Right atrium auricular region (tissue), 2 donors: ENCODE data around the gene RAB15. TPM values are rescaled to one million over a fixed set of nuclear protein-coding genes. Genes with fewer than 3 reads are reported as not detected.

Experiments used
- DNase-seq: peaks from one replicate; pipeline ENCODE4 v3.0.0-alpha.2; 2019; ENCODE audit warnings: low spot score
- H3K27ac ChIP-seq, 2 donors: fragments of 200-600 bp; sonication (generic); 1 replicate in 1 of 2; 2 replicates in 1 of 2; pipeline ENCODE4 v1.5.1; 2016 to 2019
- H3K27me3 ChIP-seq, 2 donors: fragments of 200-600 bp; sonication (generic); one replicate each; pipeline versions ENCODE4 v1.5.1 to v1.6.0; 2017 to 2019
- H3K36me3 ChIP-seq: fragments of 200-600 bp; sonication (generic); one replicate; pipeline ENCODE4 v1.5.1; 2016
- H3K4me1 ChIP-seq, 2 donors: fragments of 200-600 bp; sonication (generic); one replicate each; pipeline versions ENCODE4 v1.5.1 to v1.6.0; 2017 to 2019
- H3K4me3 ChIP-seq, 2 donors: fragments of 200-600 bp; sonication (generic); 1 replicate in 1 of 2; 2 replicates in 1 of 2; pipeline ENCODE4 v1.5.1; 2017 to 2019; ENCODE audit warnings: mild to moderate bottlenecking in 1 of 2, moderate library complexity in 1 of 2
- H3K9me3 ChIP-seq, 2 donors: fragments of 200-600 bp; sonication (generic); one replicate each; pipeline ENCODE4 v1.5.1; 2019
- total RNA-seq, 2 donors: library from RNA; depleted of rRNA; stranded (reverse); fragments of >200 nt; gene quantifications; one replicate each; pipeline ENCODE4 v1.1.0, GENCODE V29; 2016
- TF ChIP-seq, protein P1 (sequence below), 2 donors: fragments of 200-600 bp; sonication (generic); IDR thresholded peaks; one replicate each; pipeline ENCODE4 v1.5.1; 2019; ENCODE audit warnings: antibody characterized with exemption in 2 of 2

RAB15 gene
- 10 to 100 TPM in 1 of 2 donors, 1 to 10 TPM in 1; 9.8 to 69.0 TPM for total RNA-seq

- H3K9me3 ChIP-seq, result no peaks in the 10 kb centered on the region
- no peaks in the 10 kb centered on the region for H3K27me3 ChIP-seq
- H3K4me1 ChIP-seq, result peaks cover 0 to 20% of the 10 kb centered on the region in 2 donors
- no peaks in the 10 kb centered on the region for H3K36me3 ChIP-seq
- H3K27ac ChIP-seq, result peak within 1 kb of the TSS in 1 of 2 donors; percentile 59
- H3K4me3 ChIP-seq, result peak within 1 kb of the TSS; percentile 69 to 72
- DNase-seq, result no peak
- TF ChIP-seq, protein P1, sequence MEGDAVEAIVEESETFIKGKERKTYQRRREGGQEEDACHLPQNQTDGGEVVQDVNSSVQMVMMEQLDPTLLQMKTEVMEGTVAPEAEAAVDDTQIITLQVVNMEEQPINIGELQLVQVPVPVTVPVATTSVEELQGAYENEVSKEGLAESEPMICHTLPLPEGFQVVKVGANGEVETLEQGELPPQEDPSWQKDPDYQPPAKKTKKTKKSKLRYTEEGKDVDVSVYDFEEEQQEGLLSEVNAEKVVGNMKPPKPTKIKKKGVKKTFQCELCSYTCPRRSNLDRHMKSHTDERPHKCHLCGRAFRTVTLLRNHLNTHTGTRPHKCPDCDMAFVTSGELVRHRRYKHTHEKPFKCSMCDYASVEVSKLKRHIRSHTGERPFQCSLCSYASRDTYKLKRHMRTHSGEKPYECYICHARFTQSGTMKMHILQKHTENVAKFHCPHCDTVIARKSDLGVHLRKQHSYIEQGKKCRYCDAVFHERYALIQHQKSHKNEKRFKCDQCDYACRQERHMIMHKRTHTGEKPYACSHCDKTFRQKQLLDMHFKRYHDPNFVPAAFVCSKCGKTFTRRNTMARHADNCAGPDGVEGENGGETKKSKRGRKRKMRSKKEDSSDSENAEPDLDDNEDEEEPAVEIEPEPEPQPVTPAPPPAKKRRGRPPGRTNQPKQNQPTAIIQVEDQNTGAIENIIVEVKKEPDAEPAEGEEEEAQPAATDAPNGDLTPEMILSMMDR (IDR thresholded peaks at IDR 0.05), result no peak
Measured at GRCh38 chr14:64971943-64972791, at the start of gene RAB15. TSS of gene RAB15 (minus strand) at chr14:64972336. CDS start at chr14:64972076, 260 bp downstream.

DNA sequence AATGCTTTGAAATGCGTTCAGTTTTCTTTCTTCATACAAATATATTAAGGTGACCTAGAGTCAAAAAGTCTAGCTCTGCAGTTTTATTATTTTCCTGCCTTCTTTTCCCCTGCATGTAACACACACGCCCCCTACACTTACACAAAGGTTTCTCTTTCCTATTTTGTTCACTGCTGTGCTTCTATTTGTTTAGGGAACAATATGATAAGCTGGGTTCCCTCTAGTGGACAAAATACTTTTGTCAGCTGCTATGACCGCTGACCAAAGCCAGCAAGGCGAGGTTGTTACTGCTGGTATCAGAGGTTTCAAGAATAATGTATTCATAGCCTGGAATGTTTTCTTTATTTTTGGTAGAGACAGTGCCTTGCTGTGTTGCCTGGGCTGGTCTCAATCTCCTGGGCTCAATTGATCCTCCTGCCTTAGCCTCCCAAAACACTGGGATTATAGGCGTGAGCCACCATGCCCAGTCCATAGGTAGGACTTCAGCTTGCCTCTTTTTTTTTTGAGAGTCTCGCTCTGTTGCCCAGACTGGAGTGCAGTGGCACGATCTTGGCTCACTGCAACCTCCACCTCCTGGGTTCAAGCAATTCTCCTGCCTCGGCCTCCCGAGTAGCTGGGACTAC is 47.9 kb upstream of the RAB15 start:
- Histone ChIP-seq H3K4me1 (peaks cover 0 to 8% of the 10 kb centered on the region in 2 donors), H3K4me3 (no peak overlapping the region), H3K36me3 (peaks cover 18% of the 10 kb centered on the region), H3K27me3 (no peaks in the 10 kb centered on the region), H3K27ac (no peak overlapping the region), H3K9me3 (no peaks in the 10 kb centered on the region)
- TF ChIP-seq, protein P1 (IDR thresholded peaks at IDR 0.05), result peak; percentile 39 to 76
- no peak for DNase-seq

DNA sequence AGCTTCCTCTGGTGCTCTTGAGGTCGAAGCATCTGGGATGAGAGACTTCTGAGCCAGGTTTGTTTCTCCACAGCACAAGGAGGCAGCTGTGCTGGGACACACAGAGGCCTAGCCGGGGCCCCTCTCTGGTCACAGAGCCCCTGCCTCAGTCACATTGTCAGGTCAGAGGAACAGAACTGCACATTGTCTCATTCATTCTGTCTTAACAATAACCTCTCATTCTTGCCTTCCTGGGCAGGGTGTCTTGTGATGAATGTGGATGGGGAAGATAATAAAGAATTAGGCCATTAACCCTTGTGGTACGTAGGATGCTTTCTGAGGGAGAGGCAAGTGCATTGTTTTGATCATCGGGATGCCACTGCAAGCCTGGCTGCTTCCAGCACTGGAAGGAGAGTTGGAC is 44.3 kb upstream of the RAB15 start:
- H3K4me1 ChIP-seq, result peaks cover 0 to 8% of the 10 kb centered on the region in 2 donors
- no peaks in the 10 kb centered on the region for H3K9me3 ChIP-seq
- no peak overlapping the region for H3K27ac ChIP-seq
- no peaks in the 10 kb centered on the region for H3K27me3 ChIP-seq
- no peak overlapping the region for H3K4me3 ChIP-seq
- no peak for DNase-seq
- TF ChIP-seq, protein P1 (IDR thresholded peaks at IDR 0.05), result no peak
- H3K36me3 ChIP-seq, result peaks cover 23% of the 10 kb centered on the region

GRCh38 chr14:65015391-65015790 is 43.3 kb upstream of the RAB15 start:
- Histone ChIP-seq H3K9me3 (no peaks in the 10 kb centered on the region), H3K4me3 (no peak overlapping the region), H3K27ac (no peak overlapping the region), H3K27me3 (no peaks in the 10 kb centered on the region), H3K36me3 (peaks cover 23% of the 10 kb centered on the region), H3K4me1 (peaks cover 0 to 8% of the 10 kb centered on the region in 2 donors)
- DNase-seq, result no peak
- TF ChIP-seq, protein P1 (IDR thresholded peaks at IDR 0.05), result no peak

DNA sequence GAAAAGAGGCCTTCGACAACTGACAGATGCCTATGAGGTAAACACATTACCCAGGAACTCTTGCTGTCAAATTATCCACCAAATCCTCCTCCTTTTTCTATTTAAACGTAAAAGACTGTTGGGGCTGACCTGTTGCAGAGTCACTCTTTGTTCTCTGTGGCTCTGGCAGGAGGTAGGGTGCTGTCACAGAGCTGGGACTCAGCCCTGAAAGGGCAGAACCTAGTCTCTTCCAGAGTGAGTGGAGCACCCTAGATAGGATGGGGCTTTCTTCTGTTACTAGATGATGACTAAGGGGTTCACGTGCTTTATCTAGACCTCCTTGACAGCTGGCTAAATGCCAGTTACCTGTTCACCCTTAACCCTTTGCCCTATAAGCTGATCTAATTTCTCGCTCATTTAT is 40.2 kb upstream of the RAB15 start:
- no peaks in the 10 kb centered on the region for H3K4me1 ChIP-seq
- peaks cover 23% of the 10 kb centered on the region for H3K36me3 ChIP-seq
- no peak for DNase-seq
- H3K4me3 ChIP-seq, result no peak overlapping the region
- TF ChIP-seq, protein P1 (IDR thresholded peaks at IDR 0.05), result no peak
- no peaks in the 10 kb centered on the region for H3K27me3 ChIP-seq
- H3K9me3 ChIP-seq, result no peaks in the 10 kb centered on the region
- H3K27ac ChIP-seq, result no peak overlapping the region
